HepG2 (cell line): ENCODE measurements around the gene CDC6. TPM values are rescaled to one million over a fixed set of nuclear protein-coding genes. Genes with fewer than 3 reads are reported as not detected.
A peak's percentile ranks its signal among the peaks of the same experiment; 100 is the strongest.

ENCODE experiments used
- GTF2F1 ChIP-seq: fragments of 150-350 bp; IDR thresholded peaks from 2 replicates; pipeline ENCODE4 v1.6.1; 2014; ENCODE audit warnings: low read length
- HHEX ChIP-seq: IDR thresholded peaks from 2 replicates; pipeline ENCODE4 v1.6.1; 2016; ENCODE audit warnings: control low read depth
- HOXA3 ChIP-seq: sonication (generic); formaldehyde crosslinking; IDR thresholded peaks from 2 replicates; pipeline ENCODE4 v1.5.0; 2020; ENCODE audit warnings: missing genetic modification reagents
- KAT7 ChIP-seq: IDR thresholded peaks from 2 replicates; pipeline ENCODE4 v1.6.1; 2018; ENCODE audit warnings: borderline replicate concordance, missing compliant biosample characterization
- KLF15 ChIP-seq: sonication (generic); formaldehyde crosslinking; IDR thresholded peaks from 2 replicates; pipeline ENCODE4 v1.8.1; 2023; ENCODE audit warnings: borderline replicate concordance, mild to moderate bottlenecking, inconsistent platforms, missing genetic modification reagents, mixed read lengths
- MIXL1 ChIP-seq: IDR thresholded peaks from 2 replicates; pipeline ENCODE4 v1.6.1; 2016
- SOX5 ChIP-seq: IDR thresholded peaks from 2 replicates; pipeline ENCODE4 v1.6.1; 2016; ENCODE audit warnings: borderline replicate concordance
- ZBTB8A ChIP-seq: sonication (generic); formaldehyde crosslinking; IDR thresholded peaks from 2 replicates; pipeline ENCODE4 v1.4.0; 2020; ENCODE audit warnings: mild to moderate bottlenecking, low read depth, missing genetic modification reagents, borderline replicate concordance
- ZFYVE20 ChIP-seq: sonication (generic); formaldehyde crosslinking; IDR thresholded peaks from 2 replicates; pipeline ENCODE4 v1.8.0; 2023; ENCODE audit warnings: low read depth, mild to moderate bottlenecking, moderate library complexity, missing genetic modification reagents, borderline replicate concordance
- ZNF205 ChIP-seq: IDR thresholded peaks from 2 replicates; pipeline ENCODE4 v1.6.1; 2018; ENCODE audit warnings: missing biosample characterization, missing genetic modification reagents
- ZNF274 ChIP-seq: sonication (generic); formaldehyde crosslinking; IDR thresholded peaks from 2 replicates; pipeline ENCODE4 v1.5.1; 2020; ENCODE audit warnings: mild to moderate bottlenecking, missing genetic modification reagents
- ZNF570 ChIP-seq: sonication (generic); formaldehyde crosslinking; IDR thresholded peaks from 2 replicates; pipeline ENCODE4 v1.4.0; 2020; ENCODE audit warnings: mild to moderate bottlenecking, missing genetic modification reagents, borderline replicate concordance
- polyA plus RNA-seq, 8 experiments: library from polyadenylated mRNA; depleted of rRNA in 3 of 8; stranded (reverse) in 7 of 8; unstranded in 1 of 8; fragments of >200 nt; fragmentation: Illumina TruSeq in 4 of 8; extraction: Trizol in 4 of 8; gene quantifications; 2 replicates each; pipeline versions ENCODE4 v1.2.1 to v1.2.3, GENCODE V29; 2011 to 2016; ENCODE audit warnings: low read depth in 4 of 8, missing spikeins in 1 of 8, mixed read lengths in 1 of 8; ENCODE audit not compliant: insufficient read depth in 1 of 8
- total RNA-seq, 5 experiments: library from RNA; depleted of rRNA; stranded (reverse); fragments of >200 nt; fragmentation: Illumina TruSeq; extraction: Trizol; gene quantifications; 2 replicates each; pipeline ENCODE4 v1.2.3, GENCODE V29; 2016; ENCODE audit warnings: low read depth in 1 of 5
- TF ChIP-seq, protein P1 (sequence below): IDR thresholded peaks from 2 replicates; pipeline ENCODE4 v1.6.1; 2016; ENCODE audit warnings: missing compliant biosample characterization, missing genetic modification reagents, borderline replicate concordance
- TF ChIP-seq, protein P2 (sequence below): sonication (generic); formaldehyde crosslinking; IDR thresholded peaks from 2 replicates; pipeline ENCODE4 v1.4.0; 2020; ENCODE audit warnings: missing genetic modification reagents, mild to moderate bottlenecking, borderline replicate concordance
- TF ChIP-seq, protein P3 (sequence below): sonication (generic); formaldehyde crosslinking; IDR thresholded peaks from 2 replicates; pipeline ENCODE4 v1.4.0; 2020; ENCODE audit warnings: mild to moderate bottlenecking, missing genetic modification reagents
- TF ChIP-seq, protein P4 (sequence below): sonication (generic); formaldehyde crosslinking; IDR thresholded peaks from 2 replicates; pipeline ENCODE4 v1.5.0; 2020; ENCODE audit warnings: mild to moderate bottlenecking, missing genetic modification reagents, borderline replicate concordance
- TF ChIP-seq, protein P5 (sequence below): sonication (generic); formaldehyde crosslinking; IDR thresholded peaks from 2 replicates; pipeline ENCODE4 v1.8.1; 2023; ENCODE audit warnings: mild to moderate bottlenecking, missing genetic modification reagents, borderline replicate concordance

Gene CDC6
- total and polyA plus RNA-seq, 2 of the 13 experiments (the other 11 are each of a cell fraction or from before 2014, with no cell fraction given), result 17.4 to 114 TPM

DNA sequence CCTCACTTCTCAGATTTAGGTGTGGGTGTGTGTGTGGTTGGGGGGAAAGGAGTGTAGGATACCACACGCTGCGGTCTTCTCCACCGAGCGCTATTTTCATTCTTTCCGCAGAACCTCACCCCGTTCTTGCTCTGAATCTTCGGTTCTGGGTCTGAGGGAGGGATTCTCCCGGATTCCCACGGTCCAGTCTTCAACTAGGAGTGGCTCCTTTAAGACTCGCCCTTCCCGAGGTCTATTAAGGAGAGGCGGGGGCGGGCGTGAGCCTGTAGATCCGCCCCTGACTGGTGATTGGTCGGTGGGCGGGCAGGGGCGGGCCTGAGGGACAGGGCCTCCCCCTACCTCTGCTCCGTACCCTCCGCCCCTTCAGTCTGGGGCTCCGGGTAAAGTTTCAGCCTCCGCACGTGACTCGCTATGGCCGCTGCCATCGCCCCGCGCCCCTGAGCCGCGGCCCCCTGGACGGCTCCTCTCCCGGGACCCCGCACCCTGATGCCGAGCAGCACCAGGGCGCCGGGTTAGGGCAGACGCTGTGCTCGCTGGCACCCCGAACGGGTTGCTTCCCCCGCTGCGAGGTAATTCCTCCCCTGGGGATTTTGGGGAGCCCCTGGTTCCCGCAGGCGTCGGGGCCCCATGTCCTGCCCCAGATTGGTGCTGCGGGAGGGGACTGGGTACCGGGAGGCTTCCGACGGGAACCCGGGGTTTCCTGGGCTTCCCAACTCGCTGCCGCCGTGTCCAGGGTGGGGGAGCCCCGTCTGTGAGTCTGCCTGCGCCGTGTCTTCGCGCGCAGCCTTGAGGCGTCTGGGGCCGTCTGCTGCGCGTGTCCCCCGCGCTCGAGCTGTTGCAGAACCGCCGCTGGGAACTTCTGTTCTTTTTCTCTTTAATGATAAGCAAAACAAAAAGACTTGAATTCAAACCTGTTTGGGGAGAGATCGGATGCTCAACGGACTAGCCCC, 30.5 kb downstream of the CDC6 start (continued):
- TF ChIP-seq, protein P1, sequence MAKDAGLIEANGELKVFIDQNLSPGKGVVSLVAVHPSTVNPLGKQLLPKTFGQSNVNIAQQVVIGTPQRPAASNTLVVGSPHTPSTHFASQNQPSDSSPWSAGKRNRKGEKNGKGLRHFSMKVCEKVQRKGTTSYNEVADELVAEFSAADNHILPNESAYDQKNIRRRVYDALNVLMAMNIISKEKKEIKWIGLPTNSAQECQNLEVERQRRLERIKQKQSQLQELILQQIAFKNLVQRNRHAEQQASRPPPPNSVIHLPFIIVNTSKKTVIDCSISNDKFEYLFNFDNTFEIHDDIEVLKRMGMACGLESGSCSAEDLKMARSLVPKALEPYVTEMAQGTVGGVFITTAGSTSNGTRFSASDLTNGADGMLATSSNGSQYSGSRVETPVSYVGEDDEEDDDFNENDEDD (CRISPR knock-in tag), result peak; percentile 25; the same call in 1 of the 2 replicates
- TF ChIP-seq HOXA3 (peak; percentile 86), ZBTB8A (CRISPR knock-in tag) (no peak), ZNF205 (peak; percentile 73; the same call in 1 of the 2 replicates), ZFYVE20 (CRISPR knock-in tag) (no peak), GTF2F1 (no peak), KAT7 (CRISPR knock-in tag) (peak; percentile 92), HHEX (CRISPR knock-in tag) (no peak), ZNF274 (peak; percentile 69; the same call in 1 of the 2 replicates), KLF15 (CRISPR knock-in tag) (peak; percentile 33; the same call in 1 of the 2 replicates), SOX5 (CRISPR knock-in tag) (peak; percentile 48; the same call in 1 of the 2 replicates), MIXL1 (CRISPR knock-in tag) (peak; percentile 78; the same call in 1 of the 2 replicates), ZNF570 (CRISPR knock-in tag) (no peak)
- TF ChIP-seq, protein P2, sequence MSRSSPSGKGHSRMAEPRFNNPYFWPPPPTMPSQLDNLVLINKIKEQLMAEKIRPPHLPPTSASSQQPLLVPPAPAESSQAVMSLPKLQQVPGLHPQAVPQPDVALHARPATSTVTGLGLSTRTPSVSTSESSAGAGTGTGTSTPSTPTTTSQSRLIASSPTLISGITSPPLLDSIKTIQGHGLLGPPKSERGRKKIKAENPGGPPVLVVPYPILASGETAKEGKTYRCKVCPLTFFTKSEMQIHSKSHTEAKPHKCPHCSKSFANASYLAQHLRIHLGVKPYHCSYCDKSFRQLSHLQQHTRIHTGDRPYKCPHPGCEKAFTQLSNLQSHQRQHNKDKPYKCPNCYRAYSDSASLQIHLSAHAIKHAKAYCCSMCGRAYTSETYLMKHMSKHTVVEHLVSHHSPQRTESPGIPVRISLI (CRISPR knock-in tag), result no peak; the same call in 1 of the 2 replicates
- TF ChIP-seq, protein P3, sequence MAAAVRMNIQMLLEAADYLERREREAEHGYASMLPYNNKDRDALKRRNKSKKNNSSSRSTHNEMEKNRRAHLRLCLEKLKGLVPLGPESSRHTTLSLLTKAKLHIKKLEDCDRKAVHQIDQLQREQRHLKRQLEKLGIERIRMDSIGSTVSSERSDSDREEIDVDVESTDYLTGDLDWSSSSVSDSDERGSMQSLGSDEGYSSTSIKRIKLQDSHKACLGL (CRISPR knock-in tag), result peak; percentile 87
- TF ChIP-seq, protein P4, sequence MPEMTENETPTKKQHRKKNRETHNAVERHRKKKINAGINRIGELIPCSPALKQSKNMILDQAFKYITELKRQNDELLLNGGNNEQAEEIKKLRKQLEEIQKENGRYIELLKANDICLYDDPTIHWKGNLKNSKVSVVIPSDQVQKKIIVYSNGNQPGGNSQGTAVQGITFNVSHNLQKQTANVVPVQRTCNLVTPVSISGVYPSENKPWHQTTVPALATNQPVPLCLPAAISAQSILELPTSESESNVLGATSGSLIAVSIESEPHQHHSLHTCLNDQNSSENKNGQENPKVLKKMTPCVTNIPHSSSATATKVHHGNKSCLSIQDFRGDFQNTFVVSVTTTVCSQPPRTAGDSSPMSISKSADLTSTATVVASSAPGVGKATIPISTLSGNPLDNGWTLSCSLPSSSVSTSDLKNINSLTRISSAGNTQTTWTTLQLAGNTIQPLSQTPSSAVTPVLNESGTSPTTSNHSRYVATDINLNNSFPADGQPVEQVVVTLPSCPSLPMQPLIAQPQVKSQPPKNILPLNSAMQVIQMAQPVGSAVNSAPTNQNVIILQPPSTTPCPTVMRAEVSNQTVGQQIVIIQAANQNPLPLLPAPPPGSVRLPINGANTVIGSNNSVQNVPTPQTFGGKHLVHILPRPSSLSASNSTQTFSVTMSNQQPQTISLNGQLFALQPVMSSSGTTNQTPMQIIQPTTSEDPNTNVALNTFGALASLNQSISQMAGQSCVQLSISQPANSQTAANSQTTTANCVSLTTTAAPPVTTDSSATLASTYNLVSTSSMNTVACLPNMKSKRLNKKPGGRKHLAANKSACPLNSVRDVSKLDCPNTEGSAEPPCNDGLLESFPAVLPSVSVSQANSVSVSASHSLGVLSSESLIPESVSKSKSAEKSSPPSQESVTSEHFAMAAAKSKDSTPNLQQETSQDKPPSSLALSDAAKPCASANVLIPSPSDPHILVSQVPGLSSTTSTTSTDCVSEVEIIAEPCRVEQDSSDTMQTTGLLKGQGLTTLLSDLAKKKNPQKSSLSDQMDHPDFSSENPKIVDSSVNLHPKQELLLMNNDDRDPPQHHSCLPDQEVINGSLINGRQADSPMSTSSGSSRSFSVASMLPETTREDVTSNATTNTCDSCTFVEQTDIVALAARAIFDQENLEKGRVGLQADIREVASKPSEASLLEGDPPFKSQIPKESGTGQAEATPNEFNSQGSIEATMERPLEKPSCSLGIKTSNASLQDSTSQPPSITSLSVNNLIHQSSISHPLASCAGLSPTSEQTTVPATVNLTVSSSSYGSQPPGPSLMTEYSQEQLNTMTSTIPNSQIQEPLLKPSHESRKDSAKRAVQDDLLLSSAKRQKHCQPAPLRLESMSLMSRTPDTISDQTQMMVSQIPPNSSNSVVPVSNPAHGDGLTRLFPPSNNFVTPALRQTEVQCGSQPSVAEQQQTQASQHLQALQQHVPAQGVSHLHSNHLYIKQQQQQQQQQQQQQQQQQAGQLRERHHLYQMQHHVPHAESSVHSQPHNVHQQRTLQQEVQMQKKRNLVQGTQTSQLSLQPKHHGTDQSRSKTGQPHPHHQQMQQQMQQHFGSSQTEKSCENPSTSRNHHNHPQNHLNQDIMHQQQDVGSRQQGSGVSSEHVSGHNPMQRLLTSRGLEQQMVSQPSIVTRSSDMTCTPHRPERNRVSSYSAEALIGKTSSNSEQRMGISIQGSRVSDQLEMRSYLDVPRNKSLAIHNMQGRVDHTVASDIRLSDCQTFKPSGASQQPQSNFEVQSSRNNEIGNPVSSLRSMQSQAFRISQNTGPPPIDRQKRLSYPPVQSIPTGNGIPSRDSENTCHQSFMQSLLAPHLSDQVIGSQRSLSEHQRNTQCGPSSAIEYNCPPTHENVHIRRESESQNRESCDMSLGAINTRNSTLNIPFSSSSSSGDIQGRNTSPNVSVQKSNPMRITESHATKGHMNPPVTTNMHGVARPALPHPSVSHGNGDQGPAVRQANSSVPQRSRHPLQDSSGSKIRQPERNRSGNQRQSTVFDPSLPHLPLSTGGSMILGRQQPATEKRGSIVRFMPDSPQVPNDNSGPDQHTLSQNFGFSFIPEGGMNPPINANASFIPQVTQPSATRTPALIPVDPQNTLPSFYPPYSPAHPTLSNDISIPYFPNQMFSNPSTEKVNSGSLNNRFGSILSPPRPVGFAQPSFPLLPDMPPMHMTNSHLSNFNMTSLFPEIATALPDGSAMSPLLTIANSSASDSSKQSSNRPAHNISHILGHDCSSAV (CRISPR knock-in tag), result no peak
- TF ChIP-seq, protein P5, sequence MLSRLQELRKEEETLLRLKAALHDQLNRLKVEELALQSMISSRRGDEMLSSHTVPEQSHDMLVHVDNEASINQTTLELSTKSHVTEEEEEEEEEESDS, result peak; percentile 52; the same call in 1 of the 2 replicates
